Measurements from ENCODE around the gene RNF217. TPM values are rescaled to one million over a fixed set of nuclear protein-coding genes. Genes with fewer than 3 reads are reported as not detected.

RNF217 gene
- total RNA-seq, 1 donor from 2014 or later, result 49.8 TPM

GRCh38 chr6:125020385-125020784 lies 58.1 kb downstream of the RNF217 start:
- Mint-ChIP-seq H3K4me1 (no peaks in the 10 kb centered on the region), H3K27me3 (ENCODE audit: low read depth) (no peaks in the 10 kb centered on the region), H3K36me3 (peaks cover 13% of the 10 kb centered on the region), H3K9me3 (no peaks in the 10 kb centered on the region), H3K27ac (peak overlapping the region; percentile 59), H3K4me3 (no peak overlapping the region)
- TF ChIP-seq, protein P1, sequence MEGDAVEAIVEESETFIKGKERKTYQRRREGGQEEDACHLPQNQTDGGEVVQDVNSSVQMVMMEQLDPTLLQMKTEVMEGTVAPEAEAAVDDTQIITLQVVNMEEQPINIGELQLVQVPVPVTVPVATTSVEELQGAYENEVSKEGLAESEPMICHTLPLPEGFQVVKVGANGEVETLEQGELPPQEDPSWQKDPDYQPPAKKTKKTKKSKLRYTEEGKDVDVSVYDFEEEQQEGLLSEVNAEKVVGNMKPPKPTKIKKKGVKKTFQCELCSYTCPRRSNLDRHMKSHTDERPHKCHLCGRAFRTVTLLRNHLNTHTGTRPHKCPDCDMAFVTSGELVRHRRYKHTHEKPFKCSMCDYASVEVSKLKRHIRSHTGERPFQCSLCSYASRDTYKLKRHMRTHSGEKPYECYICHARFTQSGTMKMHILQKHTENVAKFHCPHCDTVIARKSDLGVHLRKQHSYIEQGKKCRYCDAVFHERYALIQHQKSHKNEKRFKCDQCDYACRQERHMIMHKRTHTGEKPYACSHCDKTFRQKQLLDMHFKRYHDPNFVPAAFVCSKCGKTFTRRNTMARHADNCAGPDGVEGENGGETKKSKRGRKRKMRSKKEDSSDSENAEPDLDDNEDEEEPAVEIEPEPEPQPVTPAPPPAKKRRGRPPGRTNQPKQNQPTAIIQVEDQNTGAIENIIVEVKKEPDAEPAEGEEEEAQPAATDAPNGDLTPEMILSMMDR (IDR thresholded peaks at IDR 0.05; ENCODE audit: unreplicated experiment), result no peak
- no peak for DNase-seq (ENCODE audit: low spot score in 2 of 2, unreplicated experiment in 2 of 2)

DNA sequence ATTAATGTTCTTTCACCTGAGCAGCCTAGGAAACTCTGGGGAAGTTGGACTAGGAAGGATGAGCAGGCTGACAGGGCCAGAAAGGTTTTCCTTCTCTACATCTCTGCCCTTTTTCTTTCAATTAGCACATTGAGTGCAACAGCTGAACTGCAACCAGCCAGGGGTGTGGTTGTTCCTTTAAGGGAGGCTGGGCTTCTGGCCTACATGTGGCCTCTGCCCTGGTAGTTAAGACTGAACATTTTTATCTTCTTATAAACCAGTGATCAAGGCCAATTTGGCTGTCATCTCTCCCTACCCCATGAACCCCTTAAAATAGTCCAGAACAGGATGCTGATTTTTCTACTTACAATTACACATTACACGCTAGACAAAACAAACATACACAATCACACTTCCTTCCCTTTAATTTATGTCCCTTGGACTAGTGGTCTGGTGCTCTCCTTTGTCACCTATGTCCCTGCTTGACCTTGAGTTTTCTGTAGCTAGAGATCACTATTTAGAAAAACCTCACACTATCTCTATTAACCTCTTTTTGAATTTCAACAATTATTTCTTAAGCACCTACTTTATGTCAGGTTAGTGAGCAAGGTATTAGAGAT lies 60.3 kb downstream of the RNF217 start:
- H3K36me3 Mint-ChIP-seq, result peaks cover 11% of the 10 kb centered on the region
- no peaks in the 10 kb centered on the region for H3K4me1 Mint-ChIP-seq
- peaks cover 4% of the 10 kb centered on the region for H3K9me3 Mint-ChIP-seq
- no peak for DNase-seq (ENCODE audit: low spot score in 2 of 2, unreplicated experiment in 2 of 2)
- H3K27ac Mint-ChIP-seq, result no peak overlapping the region
- H3K27me3 Mint-ChIP-seq (ENCODE audit: low read depth), result no peaks in the 10 kb centered on the region
- H3K4me3 Mint-ChIP-seq, result no peak overlapping the region
- TF ChIP-seq, protein P1 (IDR thresholded peaks at IDR 0.05; ENCODE audit: unreplicated experiment), result no peak

DNA sequence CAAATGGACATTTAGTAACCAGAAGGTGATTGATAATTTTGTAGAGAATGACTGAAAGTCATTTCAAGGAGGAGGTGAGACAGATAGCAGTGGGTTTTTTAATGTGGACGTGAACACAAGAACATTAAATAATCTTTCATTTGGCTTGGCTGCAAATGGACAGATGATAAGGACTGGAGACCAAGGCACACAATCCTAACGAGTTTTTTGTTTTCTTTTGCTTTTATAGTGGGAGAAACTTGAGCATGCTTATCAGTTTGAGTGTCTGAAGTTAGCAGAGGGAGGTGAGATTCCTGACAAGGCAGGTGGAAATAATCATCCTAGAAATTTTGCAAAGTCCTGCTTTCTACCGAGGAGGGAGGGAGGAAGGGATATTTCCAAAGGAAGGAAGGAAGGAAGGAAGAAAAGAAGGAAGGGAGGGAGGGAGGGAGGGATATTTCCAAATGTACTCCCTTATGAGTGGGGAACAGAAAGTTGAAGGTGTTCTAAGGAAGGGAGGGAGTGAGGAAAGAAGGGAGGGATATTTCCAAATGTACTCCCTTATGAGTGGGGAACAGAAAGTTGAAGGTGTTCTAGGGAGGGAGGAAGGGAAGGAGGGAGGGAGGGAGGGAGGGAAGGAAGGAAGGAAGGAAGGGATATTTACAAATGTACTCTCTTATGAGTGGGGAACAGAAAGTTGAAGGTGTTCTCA lies 63.1 kb downstream of the RNF217 start:
- Mint-ChIP-seq H3K4me3 (no peak overlapping the region), H3K4me1 (no peaks in the 10 kb centered on the region), H3K27ac (no peak overlapping the region), H3K9me3 (peaks cover 14% of the 10 kb centered on the region), H3K36me3 (peaks cover 22% of the 10 kb centered on the region), H3K27me3 (ENCODE audit: low read depth) (no peaks in the 10 kb centered on the region)
- TF ChIP-seq, protein P1 (IDR thresholded peaks at IDR 0.05; ENCODE audit: unreplicated experiment), result no peak
- DNase-seq (ENCODE audit: low spot score in 2 of 2, unreplicated experiment in 2 of 2), result no peak

DNA sequence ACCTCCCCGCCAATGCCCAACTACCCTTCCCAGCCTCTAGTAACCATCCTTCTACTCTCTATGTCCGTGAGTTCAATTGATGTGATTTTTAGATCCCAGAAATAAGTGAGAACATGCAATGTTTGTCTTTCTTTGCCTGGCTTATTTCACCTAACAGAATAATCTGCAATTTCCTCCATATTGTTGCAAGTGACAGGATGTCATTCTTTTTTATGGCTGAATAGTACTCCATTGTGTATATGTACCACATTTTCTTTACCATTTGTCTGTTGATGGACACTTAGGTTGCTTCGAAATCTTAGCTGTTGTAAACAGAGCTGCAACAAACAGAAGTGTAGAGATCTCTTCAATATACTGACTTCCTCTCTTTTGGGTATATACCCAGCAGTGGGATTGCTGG lies 65.0 kb downstream of the RNF217 start:
- peaks cover 26% of the 10 kb centered on the region for H3K9me3 Mint-ChIP-seq
- H3K4me3 Mint-ChIP-seq, result no peak overlapping the region
- H3K27ac Mint-ChIP-seq, result no peak overlapping the region
- no peaks in the 10 kb centered on the region for H3K4me1 Mint-ChIP-seq
- no peaks in the 10 kb centered on the region for H3K27me3 Mint-ChIP-seq (ENCODE audit: low read depth)
- H3K36me3 Mint-ChIP-seq, result peaks cover 35% of the 10 kb centered on the region
- TF ChIP-seq, protein P1 (IDR thresholded peaks at IDR 0.05; ENCODE audit: unreplicated experiment), result no peak
- DNase-seq (ENCODE audit: low spot score in 2 of 2, unreplicated experiment in 2 of 2), result no peak

GRCh38 chr6:125030969-125031368 lies 68.7 kb downstream of the RNF217 start:
- Mint-ChIP-seq H3K4me3 (no peak overlapping the region), H3K27me3 (ENCODE audit: low read depth) (no peaks in the 10 kb centered on the region), H3K27ac (no peak overlapping the region), H3K4me1 (no peaks in the 10 kb centered on the region), H3K9me3 (peaks cover 26% of the 10 kb centered on the region), H3K36me3 (peaks cover 36% of the 10 kb centered on the region)
- TF ChIP-seq, protein P1 (IDR thresholded peaks at IDR 0.05; ENCODE audit: unreplicated experiment), result no peak
- no peak for DNase-seq (ENCODE audit: low spot score in 2 of 2, unreplicated experiment in 2 of 2)

Data from mesothelial cell of epicardium (in vitro differentiated cells).